ENCODE data around the gene BTG2. TPM values are rescaled to one million over a fixed set of nuclear protein-coding genes. Genes with fewer than 3 reads are reported as not detected.

BTG2 gene
- total and polyA plus RNA-seq, 3 experiments from 2014 or later, result 97.8 to 138 (median 102) TPM

DNA sequence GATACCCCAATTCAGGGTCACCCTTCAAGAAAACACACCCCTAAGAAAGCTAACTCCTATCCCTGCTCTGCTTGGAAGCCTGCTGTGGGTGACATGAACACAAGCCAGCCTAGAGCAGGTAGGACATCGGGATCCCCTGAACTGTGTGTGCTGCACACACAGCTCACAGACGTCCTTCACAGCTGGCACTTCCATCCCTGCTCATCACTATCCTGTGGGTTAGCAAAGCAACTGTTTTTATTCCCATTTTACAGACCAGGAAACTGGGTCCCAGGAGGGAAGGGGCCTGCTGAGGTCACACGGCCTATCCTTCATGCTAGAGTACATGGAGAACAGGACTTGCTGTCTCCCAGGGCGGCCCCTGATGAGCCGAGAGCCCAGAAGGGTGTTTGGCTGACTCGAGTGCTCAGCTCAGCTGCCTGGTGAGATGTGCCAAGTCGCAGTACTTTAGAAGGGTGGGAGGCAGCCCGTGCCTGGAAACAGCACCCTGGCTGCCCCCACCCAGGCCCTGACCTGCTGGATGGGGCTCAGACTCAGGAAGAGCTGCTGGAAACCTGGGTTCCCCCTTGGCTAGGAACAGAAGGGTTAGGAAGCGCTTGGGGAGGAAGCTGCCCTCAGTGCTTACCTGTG, 28.3 kb upstream of the BTG2 start:
- no peaks in the 10 kb centered on the region for H3K27me3 ChIP-seq (ENCODE audit: insufficient read depth, low read length, poor library complexity, severe bottlenecking)
- no peaks in the 10 kb centered on the region for H3K9me3 Mint-ChIP-seq
- peaks cover 39 to 57% (median 43%) of the 10 kb centered on the region in 3 donors for H3K4me1 Mint-ChIP-seq
- H3K36me3 Mint-ChIP-seq, result no peaks in the 10 kb centered on the region
- ChIA-PET CTCF (interaction anchor here (2.1 to 30.7 kb wide), 5 partner anchors 8 to 63 kb away, joined by 9 to 775 read pairs (median 51); partner anchors contain the start of gene BTG2), POLR2A (interaction anchor here (0.6 to 2.9 kb wide), 8 partner anchors 10 to 270 kb away, joined by 3 to 12 read pairs (median 4); partner anchors contain the start of genes BTG2 and TMEM183A)
- H3K4me1 ChIP-seq (ENCODE audit: insufficient read depth, low read length), result peaks cover 49% of the 10 kb centered on the region
- peak overlapping the region in 3 of 7 donors; percentile 18 to 49 (median 22) for H3K4me3 Mint-ChIP-seq
- no peak for DNase-seq
- H3K9me3 ChIP-seq (ENCODE audit: low read length), result no peaks in the 10 kb centered on the region
- H3K4me3 ChIP-seq (ENCODE audit: low read length), result no peak overlapping the region
- no peaks in the 10 kb centered on the region for H3K27me3 Mint-ChIP-seq
- no peaks in the 10 kb centered on the region for H3K36me3 ChIP-seq (ENCODE audit: insufficient read depth, low read length)
- no peak overlapping the region for H3K27ac ChIP-seq (ENCODE audit: low read depth, low read length)
- peak overlapping the region; percentile 43 to 94 (median 70) for H3K27ac Mint-ChIP-seq

DNA sequence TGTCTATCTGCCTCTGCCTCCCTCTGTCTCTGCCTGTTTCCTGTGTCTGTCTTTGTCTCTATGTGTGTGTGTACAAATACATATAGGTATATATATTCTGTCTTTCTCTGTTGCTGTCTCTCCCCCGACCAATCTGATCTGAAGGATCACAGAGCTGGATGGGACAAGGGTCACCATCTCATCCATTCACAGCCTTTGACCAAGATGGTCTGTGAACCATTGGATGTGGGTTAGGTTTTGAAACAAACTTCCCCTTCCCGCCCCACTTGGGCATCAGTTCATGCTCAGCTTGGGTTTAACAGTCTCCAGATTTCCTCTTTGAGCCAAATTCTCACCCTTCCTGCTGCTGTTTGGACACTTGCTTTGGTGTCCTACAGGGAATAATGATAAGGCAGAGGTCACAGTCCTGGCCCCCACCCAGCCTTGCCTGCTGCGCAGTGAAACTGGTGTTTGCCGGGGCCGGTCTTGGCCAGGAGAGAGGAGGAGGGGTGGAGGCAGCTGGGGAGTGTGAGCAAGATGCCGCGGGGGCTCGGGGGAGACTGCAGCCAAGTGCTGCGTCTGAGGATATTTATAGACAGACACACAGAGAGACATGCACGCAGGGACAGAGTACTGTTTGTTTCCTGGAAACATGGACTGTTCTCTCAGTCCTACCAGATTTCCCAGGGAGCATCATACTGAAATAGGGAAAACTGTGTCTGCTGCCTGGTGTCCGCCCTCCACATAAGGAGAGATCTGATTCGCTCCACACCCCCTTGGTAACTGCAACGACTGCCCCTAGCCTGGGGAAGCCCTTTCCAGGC, 27.0 kb upstream of the BTG2 start:
- no peaks in the 10 kb centered on the region for H3K27me3 Mint-ChIP-seq
- peaks cover 40% of the 10 kb centered on the region for H3K4me1 ChIP-seq (ENCODE audit: insufficient read depth, low read length)
- H3K4me3 Mint-ChIP-seq, result peak overlapping the region in 4 of 7 donors; percentile 18 to 55 (median 25)
- H3K27ac ChIP-seq (ENCODE audit: low read depth, low read length), result no peak overlapping the region
- H3K27ac Mint-ChIP-seq, result peak overlapping the region; percentile 4 to 94 (median 76)
- no peaks in the 10 kb centered on the region for H3K27me3 ChIP-seq (ENCODE audit: insufficient read depth, low read length, poor library complexity, severe bottlenecking)
- ChIA-PET POLR2A (interaction anchor here (1.0 to 2.9 kb wide), 4 partner anchors 9 to 29 kb away, joined by 5 to 12 read pairs (median 8); partner anchors contain the start of gene BTG2), CTCF (interaction anchor here (1.1 to 30.7 kb wide), 7 partner anchors 9 to 61 kb away, joined by 3 to 775 read pairs (median 27); partner anchors contain the start of gene BTG2)
- H3K9me3 Mint-ChIP-seq, result no peaks in the 10 kb centered on the region
- no peaks in the 10 kb centered on the region for H3K36me3 Mint-ChIP-seq
- peak in 1 of 5 donors; percentile 46 for DNase-seq
- H3K4me1 Mint-ChIP-seq, result peaks cover 36 to 51% (median 38%) of the 10 kb centered on the region in 3 donors
- H3K36me3 ChIP-seq (ENCODE audit: insufficient read depth, low read length), result no peaks in the 10 kb centered on the region
- H3K4me3 ChIP-seq (ENCODE audit: low read length), result no peak overlapping the region
- H3K9me3 ChIP-seq (ENCODE audit: low read length), result no peaks in the 10 kb centered on the region

DNA sequence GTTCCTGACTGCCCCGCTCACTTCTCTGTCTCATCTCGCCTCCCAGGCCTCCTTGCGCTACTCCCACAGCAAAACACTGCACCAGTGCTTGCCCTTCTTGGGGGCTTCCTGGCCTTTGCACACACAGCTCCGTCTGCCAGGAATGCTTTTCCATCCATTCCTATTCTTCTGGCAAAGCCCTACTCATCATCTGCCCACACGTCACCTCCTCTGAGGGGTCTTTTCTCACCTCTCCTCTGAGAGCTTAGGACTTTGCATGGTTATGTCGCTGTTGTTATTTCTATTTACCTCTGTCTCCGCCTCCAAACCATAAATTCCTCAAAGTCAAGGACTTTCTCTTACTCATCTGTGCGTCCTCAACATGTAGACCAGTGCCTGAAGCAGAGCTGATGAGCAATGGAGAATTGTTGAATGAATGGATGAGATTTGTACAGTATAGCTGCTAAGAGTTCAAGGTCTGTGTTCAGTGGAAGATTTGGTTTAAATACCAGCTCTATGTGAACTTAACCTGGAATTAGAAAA, 26.4 kb upstream of the BTG2 start:
- ChIA-PET POLR2A (no interaction called here), CTCF (interaction anchor here (1.1 to 30.7 kb wide), 5 partner anchors 10 to 61 kb away, joined by 3 to 775 read pairs (median 51); partner anchors contain the start of gene BTG2)
- no peaks in the 10 kb centered on the region for H3K27me3 Mint-ChIP-seq
- DNase-seq, result no peak
- Histone ChIP-seq H3K4me3 (ENCODE audit: low read length) (no peak overlapping the region), H3K27ac (ENCODE audit: low read depth, low read length) (no peak overlapping the region), H3K36me3 (ENCODE audit: insufficient read depth, low read length) (no peaks in the 10 kb centered on the region), H3K4me1 (ENCODE audit: insufficient read depth, low read length) (peaks cover 34% of the 10 kb centered on the region), H3K9me3 (ENCODE audit: low read length) (no peaks in the 10 kb centered on the region), H3K27me3 (ENCODE audit: insufficient read depth, low read length, poor library complexity, severe bottlenecking) (no peaks in the 10 kb centered on the region)
- H3K9me3 Mint-ChIP-seq, result no peaks in the 10 kb centered on the region
- peaks cover 33 to 45% (median 34%) of the 10 kb centered on the region in 3 donors for H3K4me1 Mint-ChIP-seq
- peak overlapping the region in 3 of 8 donors; percentile 75 to 92 (median 82) for H3K27ac Mint-ChIP-seq
- peak overlapping the region in 1 of 7 donors; percentile 28 for H3K4me3 Mint-ChIP-seq
- H3K36me3 Mint-ChIP-seq, result no peaks in the 10 kb centered on the region

DNA sequence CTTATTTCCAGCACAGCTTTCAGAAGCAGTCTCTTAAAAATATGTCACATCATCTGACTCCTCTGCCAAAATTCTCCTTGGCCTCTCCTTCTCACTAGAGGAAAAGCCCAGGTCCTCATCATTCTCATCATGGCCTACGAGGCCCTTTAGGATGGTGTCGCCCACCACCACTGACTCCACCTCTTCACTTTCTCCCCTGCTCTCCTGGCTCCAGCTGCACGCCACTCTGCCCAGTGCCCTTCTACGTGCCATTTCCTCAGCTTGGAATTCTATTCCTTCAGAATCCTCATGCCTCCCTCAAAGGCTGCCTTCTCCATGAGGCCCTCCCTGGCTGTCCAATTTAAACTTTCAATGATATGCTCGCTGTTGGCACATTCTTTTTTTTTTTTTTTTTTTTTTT, 25.3 kb upstream of the BTG2 start:
- peaks cover 30 to 39% (median 30%) of the 10 kb centered on the region in 3 donors for H3K4me1 Mint-ChIP-seq
- no peaks in the 10 kb centered on the region for H3K9me3 ChIP-seq (ENCODE audit: low read length)
- no peak for DNase-seq
- CTCF ChIA-PET, result interaction anchor here (1.1 to 30.7 kb wide), 5 partner anchors 9 to 60 kb away, joined by 3 to 775 read pairs (median 51); no protein-coding TSS in a partner anchor
- H3K36me3 Mint-ChIP-seq, result no peaks in the 10 kb centered on the region
- peak overlapping the region in 1 of 7 donors; percentile 35 for H3K4me3 Mint-ChIP-seq
- no peaks in the 10 kb centered on the region for H3K36me3 ChIP-seq (ENCODE audit: insufficient read depth, low read length)
- H3K27me3 ChIP-seq (ENCODE audit: insufficient read depth, low read length, poor library complexity, severe bottlenecking), result no peaks in the 10 kb centered on the region
- no peak overlapping the region for H3K27ac ChIP-seq (ENCODE audit: low read depth, low read length)
- POLR2A ChIA-PET, result interaction anchor here (0.6 kb wide), 1 partner anchor 31 kb away, joined by 4 read pairs; no protein-coding TSS in a partner anchor
- H3K27me3 Mint-ChIP-seq, result no peaks in the 10 kb centered on the region
- no peaks in the 10 kb centered on the region for H3K9me3 Mint-ChIP-seq
- peak overlapping the region in 1 of 8 donors; percentile 61 for H3K27ac Mint-ChIP-seq
- peaks cover 29% of the 10 kb centered on the region for H3K4me1 ChIP-seq (ENCODE audit: insufficient read depth, low read length)
- no peak overlapping the region for H3K4me3 ChIP-seq (ENCODE audit: low read length)

DNA sequence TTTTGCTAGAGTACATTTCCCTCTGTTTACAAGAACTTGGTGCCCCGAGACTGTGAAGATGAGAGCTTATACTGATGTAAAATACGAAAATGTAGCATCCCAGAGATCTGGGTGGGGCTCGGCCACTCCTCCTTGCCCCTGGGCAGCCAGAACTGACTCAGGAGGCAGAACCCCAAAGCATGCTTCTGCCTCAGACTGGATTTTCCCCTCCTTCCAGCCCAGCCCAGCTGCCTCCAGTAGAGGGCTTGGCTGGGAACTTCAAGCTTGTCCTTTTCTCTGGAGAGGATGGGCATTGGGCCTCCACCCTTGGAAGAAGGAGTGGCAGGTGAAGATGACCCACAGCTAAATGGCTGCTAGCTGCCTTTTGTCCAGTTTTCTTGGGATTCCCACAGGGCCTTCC, 24.3 kb upstream of the BTG2 start:
- Histone ChIP-seq H3K36me3 (ENCODE audit: insufficient read depth, low read length) (no peaks in the 10 kb centered on the region), H3K9me3 (ENCODE audit: low read length) (no peaks in the 10 kb centered on the region), H3K27ac (ENCODE audit: low read depth, low read length) (no peak overlapping the region), H3K27me3 (ENCODE audit: insufficient read depth, low read length, poor library complexity, severe bottlenecking) (no peaks in the 10 kb centered on the region), H3K4me1 (ENCODE audit: insufficient read depth, low read length) (peaks cover 34% of the 10 kb centered on the region), H3K4me3 (ENCODE audit: low read length) (no peak overlapping the region)
- no peaks in the 10 kb centered on the region for H3K9me3 Mint-ChIP-seq
- H3K4me1 Mint-ChIP-seq, result peaks cover 31 to 43% (median 33%) of the 10 kb centered on the region in 3 donors
- ChIA-PET CTCF (interaction anchor here (1.1 to 30.7 kb wide), 6 partner anchors 12 to 59 kb away, joined by 3 to 775 read pairs (median 6); no protein-coding TSS in a partner anchor), POLR2A (interaction anchor here (0.9 kb wide), 1 partner anchor 47 kb away, joined by 3 read pairs; no protein-coding TSS in a partner anchor)
- no peak overlapping the region for H3K4me3 Mint-ChIP-seq
- DNase-seq, result no peak
- no peaks in the 10 kb centered on the region for H3K27me3 Mint-ChIP-seq
- H3K27ac Mint-ChIP-seq, result no peak overlapping the region
- no peaks in the 10 kb centered on the region for H3K36me3 Mint-ChIP-seq

DNA sequence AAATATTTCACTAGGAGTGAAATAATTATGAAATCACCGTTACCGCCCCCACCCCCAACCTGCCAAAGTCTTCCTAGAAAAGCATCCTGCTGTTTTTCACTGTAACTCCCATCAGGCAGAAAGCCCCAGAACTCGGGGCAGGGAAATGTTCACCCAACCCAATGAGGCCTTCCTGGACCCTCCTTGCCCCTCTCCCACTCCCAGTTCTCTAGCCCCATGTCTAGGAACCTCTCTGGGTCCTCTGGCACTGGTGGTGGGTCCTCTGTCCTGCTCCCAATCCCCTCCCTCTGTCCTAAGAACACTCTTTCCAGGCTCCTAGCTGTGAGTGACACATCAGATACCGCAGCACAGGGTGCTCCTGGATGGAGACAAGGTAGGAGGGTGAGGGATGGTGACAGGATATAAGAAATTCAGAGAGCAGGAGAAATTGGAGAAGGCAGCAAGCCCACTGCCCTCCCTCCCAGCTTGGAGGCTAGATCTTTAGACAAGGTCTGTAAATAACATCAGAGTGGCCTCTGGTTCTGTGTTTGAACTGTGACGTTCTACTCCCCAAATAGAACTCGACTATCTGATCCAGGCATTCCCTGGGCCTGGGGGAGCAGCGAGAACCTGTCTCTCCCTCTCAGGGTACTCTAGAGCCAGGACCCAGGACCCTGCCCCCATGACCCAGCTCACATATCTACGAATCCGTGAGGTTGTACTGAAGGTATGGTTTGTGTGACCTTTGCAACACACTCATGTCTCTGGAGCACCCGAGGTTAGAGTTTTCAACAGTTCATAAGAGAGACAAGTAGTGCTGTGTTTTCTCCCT, 23.3 kb upstream of the BTG2 start:
- no peaks in the 10 kb centered on the region for H3K9me3 ChIP-seq (ENCODE audit: low read length)
- H3K4me3 ChIP-seq (ENCODE audit: low read length), result no peak overlapping the region
- H3K27ac ChIP-seq (ENCODE audit: low read depth, low read length), result no peak overlapping the region
- H3K36me3 ChIP-seq (ENCODE audit: insufficient read depth, low read length), result no peaks in the 10 kb centered on the region
- H3K27me3 ChIP-seq (ENCODE audit: insufficient read depth, low read length, poor library complexity, severe bottlenecking), result no peaks in the 10 kb centered on the region
- ChIA-PET POLR2A (interaction anchor here (0.6 kb wide), 1 partner anchor 9 kb away, joined by 3 read pairs; no protein-coding TSS in a partner anchor), CTCF (interaction anchor here (1.1 to 30.7 kb wide), 4 partner anchors 13 to 58 kb away, joined by 3 to 775 read pairs (median 122); no protein-coding TSS in a partner anchor)
- H3K27me3 Mint-ChIP-seq, result no peaks in the 10 kb centered on the region
- no peaks in the 10 kb centered on the region for H3K9me3 Mint-ChIP-seq
- peaks cover 36% of the 10 kb centered on the region for H3K4me1 ChIP-seq (ENCODE audit: insufficient read depth, low read length)
- peaks cover 36 to 45% (median 40%) of the 10 kb centered on the region in 3 donors for H3K4me1 Mint-ChIP-seq
- peak overlapping the region in 2 of 8 donors; percentile 43 to 66 for H3K27ac Mint-ChIP-seq
- no peak for DNase-seq
- no peak overlapping the region for H3K4me3 Mint-ChIP-seq
- H3K36me3 Mint-ChIP-seq, result no peaks in the 10 kb centered on the region
